ENCODE data around the gene UMOD. TPM values are rescaled to one million over a fixed set of nuclear protein-coding genes. Genes with fewer than 3 reads are reported as not detected.

The UMOD gene
- total RNA-seq, 3 donors from 2014 or later: not detected

GRCh38 chr16:20397468-20398074, 45.1 kb upstream of the UMOD start:
- ATAC-seq (no peak), DNase-seq (no peak)
- Histone ChIP-seq H3K4me3 (no peak overlapping the region), H3K36me3 (ENCODE audit: low read depth) (no peaks in the 10 kb centered on the region), H3K9me3 (no peaks in the 10 kb centered on the region), H3K4me1 (ENCODE audit: low read depth) (no peaks in the 10 kb centered on the region)
- intact Hi-C loops (cut with DNase I, micrococcal nuclease): no loop called here
- TF ChIP-seq CTCF (IDR thresholded peaks at IDR 0.05): no peak

- no peaks in the 10 kb centered on the region for H3K4me1 ChIP-seq (ENCODE audit: low read depth)
- intact Hi-C loops (cut with DNase I, micrococcal nuclease): no loop called here
- H3K9me3 ChIP-seq: no peaks in the 10 kb centered on the region
- H3K36me3 ChIP-seq (ENCODE audit: low read depth): no peaks in the 10 kb centered on the region
- TF ChIP-seq CTCF (IDR thresholded peaks at IDR 0.05): no peak
- DNase-seq (no peak), ATAC-seq (no peak)
- no peak overlapping the region for H3K4me3 ChIP-seq
Measured at GRCh38 chr16:20396846-20397467, 44.4 kb upstream of the UMOD start.

GRCh38 chr16:20395946-20396345, 43.4 kb upstream of the UMOD start:
- Histone ChIP-seq H3K4me1 (ENCODE audit: low read depth) (no peaks in the 10 kb centered on the region), H3K4me3 (no peak overlapping the region), H3K36me3 (ENCODE audit: low read depth) (no peaks in the 10 kb centered on the region), H3K9me3 (no peaks in the 10 kb centered on the region)
- no peak for TF ChIP-seq CTCF (IDR thresholded peaks at IDR 0.05)
- ATAC-seq: no peak
- intact Hi-C loops (cut with DNase I, micrococcal nuclease): no loop called here
- DNase-seq: no peak

GRCh38 chr16:20393801-20394577, 41.5 kb upstream of the UMOD start:
- Histone ChIP-seq H3K4me1 (ENCODE audit: low read depth) (no peaks in the 10 kb centered on the region), H3K9me3 (no peaks in the 10 kb centered on the region), H3K4me3 (no peak overlapping the region), H3K36me3 (ENCODE audit: low read depth) (no peaks in the 10 kb centered on the region)
- TF ChIP-seq CTCF (IDR thresholded peaks at IDR 0.05): no peak
- peak in 2 of 3 donors; percentile 51 to 62 for DNase-seq
- peak; percentile 73 for ATAC-seq
- intact Hi-C loops (cut with DNase I, micrococcal nuclease): no loop called here

- TF ChIP-seq CTCF (IDR thresholded peaks at IDR 0.05): no peak
- intact Hi-C loops (cut with DNase I, micrococcal nuclease): no loop called here
- Histone ChIP-seq H3K4me3 (no peak overlapping the region), H3K4me1 (ENCODE audit: low read depth) (no peaks in the 10 kb centered on the region), H3K36me3 (ENCODE audit: low read depth) (no peaks in the 10 kb centered on the region), H3K9me3 (no peaks in the 10 kb centered on the region)
- no peak for ATAC-seq
- DNase-seq: no peak
Measured at GRCh38 chr16:20391045-20391444, 38.5 kb upstream of the UMOD start.
